Measurements from ENCODE around the gene CDH13.

DNA sequence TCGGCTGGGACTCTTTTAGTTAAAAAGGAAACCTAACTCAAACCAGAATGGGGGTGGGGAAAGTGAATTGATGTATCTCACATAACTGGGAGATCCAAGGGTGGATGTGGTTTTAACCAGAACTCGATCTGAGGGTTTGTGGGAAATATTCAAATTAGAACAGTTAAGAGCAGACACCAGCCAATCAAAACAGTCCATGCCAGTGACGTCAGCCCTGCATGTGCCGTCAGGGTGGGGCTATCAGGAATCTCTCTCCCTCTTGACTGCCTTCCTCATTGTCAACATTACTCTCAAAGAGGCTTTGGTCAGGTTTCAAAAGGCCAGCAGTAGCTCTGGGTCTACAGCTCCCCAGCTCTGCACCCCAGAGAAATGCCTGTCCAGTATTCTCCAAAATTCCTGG, 1086.8 kb downstream of the CDH13 start:
- TF ChIP-seq, protein P1, sequence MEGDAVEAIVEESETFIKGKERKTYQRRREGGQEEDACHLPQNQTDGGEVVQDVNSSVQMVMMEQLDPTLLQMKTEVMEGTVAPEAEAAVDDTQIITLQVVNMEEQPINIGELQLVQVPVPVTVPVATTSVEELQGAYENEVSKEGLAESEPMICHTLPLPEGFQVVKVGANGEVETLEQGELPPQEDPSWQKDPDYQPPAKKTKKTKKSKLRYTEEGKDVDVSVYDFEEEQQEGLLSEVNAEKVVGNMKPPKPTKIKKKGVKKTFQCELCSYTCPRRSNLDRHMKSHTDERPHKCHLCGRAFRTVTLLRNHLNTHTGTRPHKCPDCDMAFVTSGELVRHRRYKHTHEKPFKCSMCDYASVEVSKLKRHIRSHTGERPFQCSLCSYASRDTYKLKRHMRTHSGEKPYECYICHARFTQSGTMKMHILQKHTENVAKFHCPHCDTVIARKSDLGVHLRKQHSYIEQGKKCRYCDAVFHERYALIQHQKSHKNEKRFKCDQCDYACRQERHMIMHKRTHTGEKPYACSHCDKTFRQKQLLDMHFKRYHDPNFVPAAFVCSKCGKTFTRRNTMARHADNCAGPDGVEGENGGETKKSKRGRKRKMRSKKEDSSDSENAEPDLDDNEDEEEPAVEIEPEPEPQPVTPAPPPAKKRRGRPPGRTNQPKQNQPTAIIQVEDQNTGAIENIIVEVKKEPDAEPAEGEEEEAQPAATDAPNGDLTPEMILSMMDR (IDR thresholded peaks at IDR 0.05; ENCODE audit: insufficient read depth, low read length) = no peak
- TF ChIP-seq, protein P2, sequence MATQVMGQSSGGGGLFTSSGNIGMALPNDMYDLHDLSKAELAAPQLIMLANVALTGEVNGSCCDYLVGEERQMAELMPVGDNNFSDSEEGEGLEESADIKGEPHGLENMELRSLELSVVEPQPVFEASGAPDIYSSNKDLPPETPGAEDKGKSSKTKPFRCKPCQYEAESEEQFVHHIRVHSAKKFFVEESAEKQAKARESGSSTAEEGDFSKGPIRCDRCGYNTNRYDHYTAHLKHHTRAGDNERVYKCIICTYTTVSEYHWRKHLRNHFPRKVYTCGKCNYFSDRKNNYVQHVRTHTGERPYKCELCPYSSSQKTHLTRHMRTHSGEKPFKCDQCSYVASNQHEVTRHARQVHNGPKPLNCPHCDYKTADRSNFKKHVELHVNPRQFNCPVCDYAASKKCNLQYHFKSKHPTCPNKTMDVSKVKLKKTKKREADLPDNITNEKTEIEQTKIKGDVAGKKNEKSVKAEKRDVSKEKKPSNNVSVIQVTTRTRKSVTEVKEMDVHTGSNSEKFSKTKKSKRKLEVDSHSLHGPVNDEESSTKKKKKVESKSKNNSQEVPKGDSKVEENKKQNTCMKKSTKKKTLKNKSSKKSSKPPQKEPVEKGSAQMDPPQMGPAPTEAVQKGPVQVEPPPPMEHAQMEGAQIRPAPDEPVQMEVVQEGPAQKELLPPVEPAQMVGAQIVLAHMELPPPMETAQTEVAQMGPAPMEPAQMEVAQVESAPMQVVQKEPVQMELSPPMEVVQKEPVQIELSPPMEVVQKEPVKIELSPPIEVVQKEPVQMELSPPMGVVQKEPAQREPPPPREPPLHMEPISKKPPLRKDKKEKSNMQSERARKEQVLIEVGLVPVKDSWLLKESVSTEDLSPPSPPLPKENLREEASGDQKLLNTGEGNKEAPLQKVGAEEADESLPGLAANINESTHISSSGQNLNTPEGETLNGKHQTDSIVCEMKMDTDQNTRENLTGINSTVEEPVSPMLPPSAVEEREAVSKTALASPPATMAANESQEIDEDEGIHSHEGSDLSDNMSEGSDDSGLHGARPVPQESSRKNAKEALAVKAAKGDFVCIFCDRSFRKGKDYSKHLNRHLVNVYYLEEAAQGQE (IDR thresholded peaks at IDR 0.05; ENCODE audit: insufficient replicate concordance, low read depth) = no peak
- TF ChIP-seq SPI1 (IDR thresholded peaks at IDR 0.05; ENCODE audit: borderline replicate concordance, low read depth) = no peak
- no peak for TF ChIP-seq POLR2AphosphoS5 (IDR thresholded peaks at IDR 0.05; ENCODE audit: low read depth)
